Right atrium auricular region (tissue), 2 donors: ENCODE data around the gene CDIP1. TPM values are rescaled to one million over a fixed set of nuclear protein-coding genes. Genes with fewer than 3 reads are reported as not detected.

ENCODE experiments used
- DNase-seq: peaks from one replicate; pipeline ENCODE4 v3.0.0-alpha.2; 2019; ENCODE audit warnings: low spot score
- H3K27ac ChIP-seq, 2 donors: fragments of 200-600 bp; sonication (generic); 1 replicate in 1 of 2; 2 replicates in 1 of 2; pipeline ENCODE4 v1.5.1; 2016 to 2019
- H3K27me3 ChIP-seq, 2 donors: fragments of 200-600 bp; sonication (generic); one replicate each; pipeline versions ENCODE4 v1.5.1 to v1.6.0; 2017 to 2019
- H3K36me3 ChIP-seq: fragments of 200-600 bp; sonication (generic); one replicate; pipeline ENCODE4 v1.5.1; 2016
- H3K4me1 ChIP-seq, 2 donors: fragments of 200-600 bp; sonication (generic); one replicate each; pipeline versions ENCODE4 v1.5.1 to v1.6.0; 2017 to 2019
- H3K4me3 ChIP-seq, 2 donors: fragments of 200-600 bp; sonication (generic); 1 replicate in 1 of 2; 2 replicates in 1 of 2; pipeline ENCODE4 v1.5.1; 2017 to 2019; ENCODE audit warnings: mild to moderate bottlenecking in 1 of 2, moderate library complexity in 1 of 2
- H3K9me3 ChIP-seq, 2 donors: fragments of 200-600 bp; sonication (generic); one replicate each; pipeline ENCODE4 v1.5.1; 2019
- CTCF ChIP-seq, 2 donors: fragments of 200-600 bp; sonication (generic); IDR thresholded peaks; one replicate each; pipeline ENCODE4 v1.5.1; 2019; ENCODE audit warnings: antibody characterized with exemption in 2 of 2
- total RNA-seq, 2 donors: library from RNA; depleted of rRNA; stranded (reverse); fragments of >200 nt; gene quantifications; one replicate each; pipeline ENCODE4 v1.1.0, GENCODE V29; 2016

CDIP1 gene
- 10 to 100 TPM; 29.6 to 42.9 TPM for total RNA-seq

- DNase-seq: peak; percentile 99
- Histone ChIP-seq H3K9me3 (no peaks in the 10 kb centered on the region), H3K27ac (peak within 1 kb of the TSS; percentile 94 to 97), H3K27me3 (no peaks in the 10 kb centered on the region), H3K4me3 (peak within 1 kb of the TSS; percentile 79 to 85), H3K4me1 (peaks cover 0 to 22% of the 10 kb centered on the region in 2 donors), H3K36me3 (no peaks in the 10 kb centered on the region)
- no peak for TF ChIP-seq CTCF (IDR thresholded peaks at IDR 0.05)
Observed at GRCh38 chr16:4538350-4539235, at the start of gene CDIP1. Gene CDIP1 (minus strand): TSS chr16:4538773. CDS start chr16:4514130, 24,643 bp downstream.

- Histone ChIP-seq H3K9me3 (peaks cover 0 to 7% of the 10 kb centered on the region in 2 donors), H3K4me1 (no peaks in the 10 kb centered on the region), H3K27me3 (no peaks in the 10 kb centered on the region), H3K4me3 (no peak overlapping the region), H3K27ac (no peak overlapping the region), H3K36me3 (no peaks in the 10 kb centered on the region)
- no peak for DNase-seq
- TF ChIP-seq CTCF (IDR thresholded peaks at IDR 0.05): no peak
Observed at GRCh38 chr16:4586291-4586690, 47.7 kb upstream of the CDIP1 start.

- no peak for DNase-seq
Observed at GRCh38 chr16:4583906-4584305, 45.3 kb upstream of the CDIP1 start.

GRCh38 chr16:4580250-4580649 lies 41.7 kb upstream of the CDIP1 start:
- no peak overlapping the region for H3K4me3 ChIP-seq
- no peaks in the 10 kb centered on the region for H3K4me1 ChIP-seq
- no peaks in the 10 kb centered on the region for H3K36me3 ChIP-seq
- no peaks in the 10 kb centered on the region for H3K9me3 ChIP-seq
- H3K27ac ChIP-seq: no peak overlapping the region
- TF ChIP-seq CTCF (IDR thresholded peaks at IDR 0.05): no peak
- no peak for DNase-seq
- no peaks in the 10 kb centered on the region for H3K27me3 ChIP-seq

More at GRCh38 chr16:4583906-4584305, 45.3 kb upstream of the CDIP1 start:
- Histone ChIP-seq H3K4me1 (no peaks in the 10 kb centered on the region), H3K27me3 (no peaks in the 10 kb centered on the region), H3K9me3 (peaks cover 0 to 7% of the 10 kb centered on the region in 2 donors), H3K27ac (no peak overlapping the region), H3K4me3 (no peak overlapping the region), H3K36me3 (no peaks in the 10 kb centered on the region)
- TF ChIP-seq CTCF (IDR thresholded peaks at IDR 0.05): no peak

- H3K9me3 ChIP-seq: no peaks in the 10 kb centered on the region
Observed at GRCh38 chr16:4578961-4579530, 40.5 kb upstream of the CDIP1 start.

More at GRCh38 chr16:4578961-4579530, 40.5 kb upstream of the CDIP1 start:
- no peak overlapping the region for H3K4me3 ChIP-seq
- H3K4me1 ChIP-seq: no peaks in the 10 kb centered on the region
- no peak for TF ChIP-seq CTCF (IDR thresholded peaks at IDR 0.05)
- no peak overlapping the region for H3K27ac ChIP-seq
- H3K27me3 ChIP-seq: no peaks in the 10 kb centered on the region
- DNase-seq: no peak
- H3K36me3 ChIP-seq: no peaks in the 10 kb centered on the region
